B cell (primary cell): ENCODE data around the gene BRD1. TPM values are rescaled to one million over a fixed set of nuclear protein-coding genes. Genes with fewer than 3 reads are reported as not detected.

Source experiments
- ATAC-seq: fragments of 200-7000 bp; cut with Tn5 transposase; one replicate; pipeline ENCODE4 v1.10.0; 2021; ENCODE audit warnings: low read depth, mild to moderate bottlenecking, moderate number of reproducible peaks, moderate library complexity
- CTCF ChIA-PET: fragments of 350-600 bp; sonication (Branson Sonifier 250); formaldehyde crosslinking; loops from one replicate; lab custom pipeline; 2021; ENCODE audit warnings: antibody characterized with exemption, inconsistent platforms; lab: Charles Lee
- POLR2A ChIA-PET: fragments of 350-600 bp; sonication (Branson Sonifier 250); formaldehyde crosslinking; loops from one replicate; lab custom pipeline; 2021; ENCODE audit warnings: antibody characterized with exemption; lab: Charles Lee
- DNase-seq: peaks from one replicate; pipeline ENCODE4 v3.0.0; 2013
- H2AFZ ChIP-seq: 2 replicates; pipeline ENCODE4 v1.6.1; 2012; ENCODE audit warnings: mild to moderate bottlenecking, low read depth, low read length; ENCODE audit not compliant: insufficient read depth, poor library complexity, severe bottlenecking
- H3K27ac ChIP-seq, 2 donors: 1 replicate in 1 of 2; 2 replicates in 1 of 2; pipeline ENCODE4 v1.5.1; 2012 to 2013; ENCODE audit warnings: low read length in 2 of 2, mild to moderate bottlenecking in 2 of 2, moderate library complexity in 1 of 2
- H3K27me3 ChIP-seq, 4 experiments: fragments of 200-600 bp in 1 of 4; sonication (generic) in 1 of 4; replicated peaks in 1 of 4; 1 replicate in 2 of 4; 2 replicates in 2 of 4; pipeline versions ENCODE4 v1.6.1 to v1.7.0; 2013 to 2016; ENCODE audit warnings: low read length in 3 of 4, mild to moderate bottlenecking in 2 of 4, mixed read lengths in 1 of 4, moderate library complexity in 1 of 4; ENCODE audit not compliant: insufficient read depth in 4 of 4, control insufficient read depth in 3 of 4; ENCODE audit errors: control extremely low read depth in 1 of 4
- H3K36me3 ChIP-seq, 2 experiments: replicated peaks in 1 of 2; 1 replicate in 1 of 2; 2 replicates in 1 of 2; pipeline versions ENCODE4 v1.6.1 to v1.7.1; 2013; ENCODE audit warnings: low read length in 1 of 2; ENCODE audit not compliant: insufficient read depth in 2 of 2, control insufficient read depth in 1 of 2; ENCODE audit errors: control extremely low read depth in 1 of 2, extremely low read depth in 1 of 2
- H3K4me1 ChIP-seq, 2 donors: fragments of 200-600 bp in 1 of 2; sonication (generic) in 1 of 2; 1 replicate in 1 of 2; 2 replicates in 1 of 2; pipeline versions ENCODE4 v1.5.1 to v1.6.1; 2013 to 2017; ENCODE audit warnings: low read length in 2 of 2; ENCODE audit not compliant: control insufficient read depth in 2 of 2, insufficient read depth in 2 of 2
- H3K4me2 ChIP-seq: replicated peaks from 2 replicates; pipeline ENCODE3; 2012; ENCODE audit warnings: mild to moderate bottlenecking, low read depth, low read length; ENCODE audit not compliant: poor library complexity, severe bottlenecking
- H3K4me3 ChIP-seq, 5 experiments: fragments of 200-600 bp in 1 of 5; sonication (generic) in 1 of 5; 1 replicate in 3 of 5; 2 replicates in 2 of 5; pipeline versions ENCODE4 v1.5.1 to v1.7.0; 2011 to 2016; ENCODE audit warnings: low read length in 4 of 5, mild to moderate bottlenecking in 4 of 5, low read depth in 2 of 5, control low read depth in 1 of 5, moderate library complexity in 1 of 5; ENCODE audit not compliant: insufficient read depth in 1 of 5; ENCODE audit errors: control extremely low read depth in 1 of 5, extremely low read depth in 1 of 5
- H3K79me2 ChIP-seq: fragments of 200-600 bp; sonication (generic); one replicate; pipeline ENCODE4 v1.6.0; 2016; ENCODE audit warnings: low read length; ENCODE audit not compliant: control insufficient read depth, insufficient read depth
- H3K9ac ChIP-seq: fragments of 200-600 bp; sonication (generic); 2 replicates; pipeline ENCODE4 v1.6.1; 2017; ENCODE audit warnings: mild to moderate bottlenecking, low read length, moderate library complexity
- H3K9me3 ChIP-seq, 3 donors: one replicate each; pipeline versions ENCODE4 v1.6.1 to v1.7.1; 2013; ENCODE audit warnings: low read length in 2 of 3; ENCODE audit not compliant: control insufficient read depth in 2 of 3, insufficient read depth in 1 of 3; ENCODE audit errors: control extremely low read depth in 1 of 3
- H4K20me1 ChIP-seq: 2 replicates; pipeline ENCODE4 v1.6.0; 2012; ENCODE audit warnings: mild to moderate bottlenecking, low read length; ENCODE audit not compliant: insufficient read depth, control insufficient read depth, poor library complexity, severe bottlenecking
- H3K27ac Mint-ChIP-seq: one replicate; pipeline ENCODE4 v1.8.0; 2021; ENCODE audit warnings: mixed read lengths
- H3K27me3 Mint-ChIP-seq: one replicate; pipeline ENCODE4 v1.8.0; 2021; ENCODE audit warnings: mixed read lengths
- H3K4me1 Mint-ChIP-seq: one replicate; pipeline ENCODE4 v1.8.0; 2021; ENCODE audit warnings: mixed read lengths
- H3K4me3 Mint-ChIP-seq: one replicate; pipeline ENCODE4 v1.8.0; 2021; ENCODE audit warnings: mixed read lengths
- H3K9me3 Mint-ChIP-seq: one replicate; pipeline ENCODE4 v1.8.0; 2022; ENCODE audit warnings: mixed read lengths; ENCODE audit not compliant: insufficient read depth
- CTCF ChIP-seq: fragments of 200-600 bp; IDR thresholded peaks from one replicate; pipeline ENCODE4 v1.8.0; 2022; ENCODE audit warnings: antibody characterized with exemption, mild to moderate bottlenecking
- EZH2 ChIP-seq: IDR thresholded peaks from 2 replicates; pipeline ENCODE4 v1.6.1; 2012; ENCODE audit warnings: borderline replicate concordance, low read depth, mild to moderate bottlenecking, moderate library complexity, low read length; ENCODE audit not compliant: insufficient read depth, poor library complexity, severe bottlenecking
- WGBS: methylation state at CpG from one replicate; pipeline ENCODE4 v1.1.5; 2013; ENCODE audit warnings: missing lambda C conversion rate; ENCODE audit not compliant: insufficient coverage; 5-methylcytosine and 5-hydroxymethylcytosine counted together
- intact Hi-C: fragments of 100-400 bp; cut with micrococcal nuclease; formaldehyde crosslinking; loops from one replicate; pipeline ENCODE4 v1.10.0; 2022
- polyA plus RNA-seq: library from polyadenylated mRNA; depleted of rRNA; stranded (reverse); fragments of >200 nt; gene quantifications from 2 replicates; pipeline ENCODE4 v1.2.3, GENCODE V29; 2012
- total RNA-seq, 2 donors: library from RNA; stranded (reverse); fragments of 120-200 nt in 1 of 2; gene quantifications; 1 replicate in 1 of 2; 2 replicates in 1 of 2; pipeline versions ENCODE4 v1.2.3 to v1.2.4, GENCODE V29; 2013 to 2022

BRD1 gene
- total and polyA plus RNA-seq, 2 donors (not counting 1 experiment from before 2014, with no cell fraction given) = 16.9 to 73.3 TPM

- no peak for TF ChIP-seq EZH2
- TF ChIP-seq CTCF = no peak
- no peaks in the 10 kb centered on the region for H3K4me1 Mint-ChIP-seq
- POLR2A ChIA-PET = no interaction called here
- Histone ChIP-seq H3K4me2 (no peak overlapping the region), H3K4me1 (no peaks in the 10 kb centered on the region), H2AFZ (no peak overlapping the region), H3K27me3 (peaks cover 0 to 21% (median 5%) of the 10 kb centered on the region in 4 experiments), H3K9me3 (peaks cover 0 to 19% (median 1%) of the 10 kb centered on the region in 3 donors), H4K20me1 (no peaks in the 10 kb centered on the region), H3K27ac (no peak overlapping the region), H3K4me3 (no peak overlapping the region), H3K36me3 (no peaks in the 10 kb centered on the region), H3K79me2 (no peaks in the 10 kb centered on the region), H3K9ac (no peak overlapping the region)
- ATAC-seq = no peak
- CTCF ChIA-PET = no interaction called here
- intact Hi-C loops = no loop called here
- H3K27me3 Mint-ChIP-seq = peaks cover 56% of the 10 kb centered on the region
- 87% methylated on average over 12 of the region's 12 CpGs for WGBS
- peaks cover 7% of the 10 kb centered on the region for H3K9me3 Mint-ChIP-seq
- H3K4me3 Mint-ChIP-seq = no peak overlapping the region
- DNase-seq = no peak
- H3K27ac Mint-ChIP-seq = no peak overlapping the region
Measured at GRCh38 chr22:49737101-49737551, 90.5 kb downstream of the BRD1 start.

- 75% methylated on average over 1 of the region's 5 CpGs for WGBS
- no peaks in the 10 kb centered on the region for H3K79me2 ChIP-seq
- H3K4me2 ChIP-seq = no peak overlapping the region
- no peak overlapping the region for H2AFZ ChIP-seq
- H3K4me3 ChIP-seq = no peak overlapping the region
- no peak overlapping the region for H3K9ac ChIP-seq
- Mint-ChIP-seq H3K4me3 (no peak overlapping the region), H3K27ac (no peak overlapping the region), H3K27me3 (peaks cover 57% of the 10 kb centered on the region), H3K9me3 (peaks cover 7% of the 10 kb centered on the region), H3K4me1 (no peaks in the 10 kb centered on the region)
- no peaks in the 10 kb centered on the region for H4K20me1 ChIP-seq
- DNase-seq = no peak
- H3K27me3 ChIP-seq = peaks cover 0 to 21% (median 5%) of the 10 kb centered on the region in 4 experiments
- H3K27ac ChIP-seq = no peak overlapping the region
- no peaks in the 10 kb centered on the region for H3K4me1 ChIP-seq
- no peaks in the 10 kb centered on the region for H3K36me3 ChIP-seq
- POLR2A ChIA-PET = no interaction called here
- peaks cover 0 to 19% (median 1%) of the 10 kb centered on the region in 3 donors for H3K9me3 ChIP-seq
- intact Hi-C loops = no loop called here
- no peak for ATAC-seq
- TF ChIP-seq EZH2 (no peak), CTCF (no peak)
- CTCF ChIA-PET = no interaction called here
Measured at GRCh38 chr22:49736538-49736937, 91.1 kb downstream of the BRD1 start.
